Measurements from ENCODE around the gene APBA1.

APBA1 gene

GRCh38 chr9:69655065-69655464, 17.1 kb downstream of the APBA1 start:
- DNase-seq: no peak

- no peak for DNase-seq
Observed at GRCh38 chr9:69653261-69653660, 18.9 kb downstream of the APBA1 start.

- DNase-seq: no peak
Observed at GRCh38 chr9:69649566-69650250, 22.5 kb downstream of the APBA1 start.

- no peak for DNase-seq
Observed at GRCh38 chr9:69647804-69648203, 24.4 kb downstream of the APBA1 start.

DNA sequence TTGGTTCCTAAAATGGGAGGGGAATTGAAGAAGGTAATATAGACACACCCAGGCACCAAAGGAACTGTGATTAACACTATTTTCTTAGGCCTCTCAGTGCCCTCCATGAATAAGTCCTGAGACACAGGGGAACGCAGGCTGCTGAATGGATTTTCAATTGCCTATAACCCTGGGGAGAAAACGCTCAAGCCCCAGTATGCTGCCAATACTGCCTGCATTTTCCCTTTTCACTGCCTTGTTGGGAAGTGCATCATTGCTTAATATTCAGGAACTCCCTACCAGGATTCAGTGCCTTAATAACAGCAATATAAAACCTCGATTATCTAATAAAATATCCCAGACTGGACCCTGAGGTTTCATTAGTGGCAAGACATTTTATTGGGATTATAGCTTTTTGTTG, 25.4 kb downstream of the APBA1 start:
- DNase-seq: no peak

DNA sequence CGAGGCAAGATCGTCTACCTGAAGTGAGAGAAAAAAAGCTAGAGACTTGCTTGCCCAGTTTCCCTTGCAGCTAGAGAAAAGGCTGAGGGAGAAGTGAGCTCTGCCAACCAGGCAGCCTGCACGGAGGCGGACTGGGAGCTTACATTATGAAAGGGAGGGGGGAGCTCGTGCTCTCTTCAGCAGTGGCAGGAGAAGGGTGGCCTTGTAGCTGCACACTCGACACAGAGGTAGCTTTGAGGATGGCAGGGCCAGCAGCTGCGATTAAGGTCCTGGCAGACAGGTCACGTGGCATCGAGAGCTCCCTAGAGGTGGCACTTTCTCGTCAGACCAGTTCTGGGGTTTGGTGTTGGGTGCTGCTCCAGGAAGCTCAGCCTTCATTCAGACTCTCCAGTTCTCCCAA, 26.7 kb downstream of the APBA1 start:
- no peak for DNase-seq

DNA sequence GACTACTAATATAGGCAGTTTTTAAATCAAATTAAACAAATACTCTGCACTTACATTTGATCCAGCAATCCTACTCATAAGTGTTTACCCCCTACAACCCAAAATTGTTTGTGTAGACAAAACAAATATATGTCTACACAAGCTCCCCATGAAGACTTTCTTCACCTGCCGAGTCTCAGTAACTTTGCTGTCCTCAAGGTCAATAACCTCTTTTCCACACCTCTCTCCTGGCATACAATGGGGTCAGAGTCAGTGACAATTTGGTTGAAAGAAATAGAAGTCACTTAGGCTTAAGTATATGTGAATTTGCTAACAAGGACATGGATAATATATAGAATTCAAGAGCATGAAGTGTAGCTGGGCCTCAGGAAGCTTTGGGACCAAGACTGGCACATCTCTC, 29.1 kb downstream of the APBA1 start:
- no peak for DNase-seq

- DNase-seq: peak; percentile 53
Observed at GRCh38 chr9:69637817-69638200, 34.4 kb downstream of the APBA1 start.

DNA sequence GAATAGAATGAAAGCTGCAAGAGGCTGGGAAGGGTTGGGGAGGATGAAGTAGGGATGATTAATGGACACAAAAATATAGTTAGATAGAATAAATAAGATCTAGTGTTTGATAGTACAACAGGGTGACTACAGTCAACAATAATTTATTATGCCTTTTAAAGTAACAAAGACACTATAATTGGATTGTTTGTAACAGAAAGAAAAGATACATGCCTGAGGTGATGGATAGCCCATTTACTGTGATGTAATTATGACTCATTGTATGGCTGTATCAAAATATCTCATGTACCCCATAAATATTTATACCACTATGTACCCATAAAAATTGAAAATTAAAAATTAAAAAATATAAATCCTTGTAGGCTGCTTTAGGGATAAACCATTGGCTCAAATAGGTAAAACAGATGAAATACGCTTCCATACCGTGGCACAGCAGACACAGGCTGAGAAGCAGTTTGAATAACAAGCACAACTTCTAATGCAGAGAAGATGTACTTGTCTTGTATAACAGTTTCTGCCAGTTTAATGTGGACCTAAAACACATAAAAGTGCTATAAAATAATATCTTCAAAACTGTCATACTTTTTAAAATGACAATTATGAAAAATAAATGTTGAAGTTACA, 34.9 kb downstream of the APBA1 start:
- DNase-seq: no peak

DNA sequence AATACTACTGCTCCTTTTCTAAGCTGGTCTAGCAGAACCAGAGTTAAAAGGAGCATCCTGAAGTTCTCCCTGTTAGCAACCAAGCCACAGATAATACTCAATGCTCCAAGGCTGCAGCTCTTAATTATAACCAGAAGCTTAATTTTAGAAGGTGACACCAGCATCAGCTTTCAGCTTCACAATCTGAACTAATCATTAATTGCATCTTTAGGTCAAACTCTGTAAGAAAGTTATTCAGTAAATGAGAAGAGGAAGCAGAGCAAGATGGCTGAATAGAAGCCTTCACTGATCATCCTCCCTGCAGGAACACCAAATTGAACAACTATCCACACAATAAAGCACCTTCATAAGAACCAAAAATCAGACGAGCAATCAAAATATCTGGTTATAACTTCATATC, 38.5 kb downstream of the APBA1 start:
- DNase-seq: no peak

GRCh38 chr9:69632768-69633167, 39.4 kb downstream of the APBA1 start:
- DNase-seq: no peak

GRCh38 chr9:69627281-69627680, 44.9 kb downstream of the APBA1 start:
- no peak for DNase-seq

- no peak for DNase-seq
Observed at GRCh38 chr9:69623276-69623675, 48.9 kb downstream of the APBA1 start.

DNA sequence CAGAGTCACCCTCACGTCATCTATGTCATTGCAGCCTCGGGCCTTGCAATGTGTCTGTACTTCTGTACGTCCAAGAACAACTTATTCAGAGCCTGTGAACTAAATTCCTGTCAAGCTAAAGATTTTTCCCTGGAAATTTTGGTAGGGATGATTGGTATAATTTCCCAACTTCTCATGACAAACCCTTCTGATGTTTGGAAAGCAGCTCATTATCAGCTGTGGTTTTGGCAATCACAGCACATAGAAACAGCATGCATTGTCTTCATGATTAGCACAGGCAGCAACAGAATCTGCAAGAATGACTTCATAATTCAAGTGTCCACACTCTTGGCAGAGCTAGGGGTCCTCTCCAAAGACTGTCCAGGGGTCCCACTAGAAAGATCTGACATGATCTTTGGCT, 49.5 kb downstream of the APBA1 start:
- DNase-seq: no peak

GRCh38 chr9:69621730-69622460, 50.3 kb downstream of the APBA1 start:
- no peak for DNase-seq

GRCh38 chr9:69620731-69621130, 51.4 kb downstream of the APBA1 start:
- DNase-seq: no peak

- no peak for DNase-seq
Observed at GRCh38 chr9:69619233-69619632, 52.9 kb downstream of the APBA1 start.

GRCh38 chr9:69617006-69617405, 55.2 kb downstream of the APBA1 start:
- DNase-seq: no peak

DNA sequence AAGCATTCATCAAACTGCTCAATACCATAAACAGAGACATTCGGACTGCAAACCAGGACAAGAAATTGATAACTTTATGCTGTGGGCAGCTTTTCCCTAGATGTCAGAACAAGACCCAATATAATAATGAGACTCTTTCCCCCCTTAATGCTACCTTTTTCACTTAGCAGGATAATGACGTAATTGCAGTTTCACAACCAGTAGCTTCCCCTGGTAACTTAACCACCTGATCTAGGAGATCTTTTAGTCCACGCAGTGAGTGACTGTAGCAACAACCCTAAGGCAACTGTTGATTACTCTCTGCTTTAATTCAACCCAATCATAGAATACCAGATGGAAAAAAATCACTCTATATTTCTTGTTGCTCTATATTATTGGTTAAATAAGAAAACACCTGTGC, 56.3 kb downstream of the APBA1 start:
- DNase-seq: no peak

- no peak for DNase-seq
Observed at GRCh38 chr9:69611221-69611620, 61.0 kb downstream of the APBA1 start.

DNA sequence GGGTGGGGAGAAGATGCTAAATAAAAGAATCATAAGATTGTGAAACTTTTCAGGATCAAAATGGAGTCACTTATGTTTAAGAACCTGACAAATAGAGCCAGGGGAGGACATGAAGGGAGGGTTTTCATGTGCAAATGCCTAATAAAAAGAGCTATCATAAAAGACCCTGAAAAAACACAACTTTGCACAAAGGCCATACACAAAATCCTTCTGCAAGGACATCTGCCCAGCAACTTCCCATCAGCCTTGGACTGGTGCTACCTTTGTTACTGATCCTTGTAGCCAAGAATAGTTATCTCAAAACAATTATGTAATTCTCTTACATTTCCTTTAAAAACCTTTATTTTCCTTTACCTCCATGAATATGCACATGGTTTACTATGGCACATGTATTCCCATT, 63.0 kb downstream of the APBA1 start:
- DNase-seq: no peak

DNA sequence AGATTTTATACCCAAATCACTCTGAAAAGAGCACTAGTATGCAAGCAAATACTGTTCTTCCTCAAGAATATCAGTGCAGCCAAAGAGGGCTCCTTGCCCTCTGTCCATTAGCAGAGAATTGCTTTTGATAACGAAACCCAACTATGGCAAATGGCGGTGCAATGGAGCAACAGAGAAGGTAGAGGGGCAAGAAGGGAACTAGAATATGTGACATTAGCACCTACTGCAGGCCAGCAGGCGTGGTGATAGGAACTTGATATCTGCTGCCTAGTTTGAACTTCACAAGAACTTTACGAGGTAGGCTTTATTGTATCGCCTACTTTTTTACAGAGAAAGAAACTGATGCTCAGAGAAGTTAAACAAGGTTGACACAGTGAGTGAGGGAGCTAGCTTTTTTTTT, 66.1 kb downstream of the APBA1 start:
- DNase-seq: no peak

- DNase-seq: no peak
Observed at GRCh38 chr9:69605406-69605805, 66.8 kb downstream of the APBA1 start.

- DNase-seq: no peak
Observed at GRCh38 chr9:69604568-69605219, 67.5 kb downstream of the APBA1 start.

Data from amniotic stem cell (primary cell).